HEK293T (cell line): ENCODE results near the gene MPL.
"Not testable (repeated sequence)": the region's sequence is repeated elsewhere in the genome, so short reads cannot be mapped to it uniquely, and the experiment has no call there.

Experiments used
- CTCF ChIA-PET: fragments of 350-600 bp; formaldehyde crosslinking; extraction: SDS; loops from one replicate; lab custom pipeline; 2021; ENCODE audit warnings: antibody characterized with exemption, inconsistent platforms; lab: Yijun Ruan, JAX
- POLR2A ChIA-PET: fragments of 350-600 bp; formaldehyde crosslinking; extraction: SDS; loops from one replicate; lab custom pipeline; 2020; ENCODE audit warnings: antibody characterized with exemption, inconsistent platforms; lab: Yijun Ruan, JAX
- DNase-seq: peaks from one replicate; pipeline ENCODE4 v3.0.0; 2012; ENCODE audit warnings: mixed read lengths; ENCODE audit errors: extremely low spot score
- ARNT ChIP-seq: fragments of 450-650 bp; IDR thresholded peaks from 2 replicates; pipeline ENCODE4 v1.6.1; 2017; ENCODE audit warnings: mild to moderate bottlenecking
- BHLHE40 ChIP-seq: fragments of 450-650 bp; IDR thresholded peaks from 2 replicates; pipeline ENCODE4 v1.6.1; 2016; ENCODE audit warnings: mild to moderate bottlenecking, moderate library complexity, borderline replicate concordance
- CTBP1 ChIP-seq: fragments of 450-650 bp; IDR thresholded peaks from 2 replicates; pipeline ENCODE4 v1.6.1; 2016; ENCODE audit warnings: borderline replicate concordance
- ELF4 ChIP-seq: fragments of 450-650 bp; IDR thresholded peaks from 2 replicates; pipeline ENCODE4 v1.6.1; 2017; ENCODE audit warnings: antibody characterized with exemption
- FOXA1 ChIP-seq: fragments of 450-650 bp; IDR thresholded peaks from 2 replicates; pipeline ENCODE4 v1.6.1; 2016; ENCODE audit warnings: mild to moderate bottlenecking
- FOXK2 ChIP-seq: fragments of 450-650 bp; IDR thresholded peaks from 2 replicates; pipeline ENCODE4 v1.6.1; 2016; ENCODE audit warnings: mild to moderate bottlenecking
- FOXM1 ChIP-seq: fragments of 450-650 bp; IDR thresholded peaks from 2 replicates; pipeline ENCODE4 v1.6.1; 2017; ENCODE audit warnings: mild to moderate bottlenecking, borderline replicate concordance
- HDGF ChIP-seq: fragments of 450-650 bp; IDR thresholded peaks from 2 replicates; pipeline ENCODE4 v1.6.1; 2017; ENCODE audit warnings: antibody characterized with exemption, borderline replicate concordance
- L3MBTL2 ChIP-seq: fragments of 450-650 bp; conservative IDR thresholded peaks from 2 replicates; pipeline ENCODE4 v1.6.1; 2016; ENCODE audit warnings: mild to moderate bottlenecking
- LEF1 ChIP-seq: fragments of 450-650 bp; IDR thresholded peaks from 2 replicates; pipeline ENCODE4 v1.6.1; 2017; ENCODE audit warnings: mild to moderate bottlenecking, borderline replicate concordance
- NFRKB ChIP-seq: fragments of 450-650 bp; IDR thresholded peaks from 2 replicates; pipeline ENCODE4 v1.6.1; 2016; ENCODE audit warnings: mild to moderate bottlenecking, moderate library complexity
- PKNOX1 ChIP-seq: fragments of 450-650 bp; IDR thresholded peaks from 2 replicates; pipeline ENCODE4 v1.6.1; 2016
- SP1 ChIP-seq: fragments of 450-650 bp; IDR thresholded peaks from 2 replicates; pipeline ENCODE4 v1.6.1; 2017
- SUZ12 ChIP-seq: fragments of 450-650 bp; IDR thresholded peaks from 2 replicates; pipeline ENCODE4 v1.6.1; 2016; ENCODE audit warnings: mild to moderate bottlenecking
- TARDBP ChIP-seq: fragments of 450-650 bp; IDR thresholded peaks from 2 replicates; pipeline ENCODE4 v1.6.1; 2016
- ZNF384 ChIP-seq: fragments of 450-650 bp; IDR thresholded peaks from 2 replicates; pipeline ENCODE4 v1.6.1; 2016

The MPL gene

GRCh38 chr1:43389326-43390313, 52.0 kb downstream of the MPL start, which contains the start of the genes MED8 and SZT2:
MED8 (minus strand) TSS chr1:43389800; CDS start chr1:43389764, 36 bp downstream.
SZT2 (plus strand) TSS chr1:43389899; CDS start chr1:43389969, 70 bp downstream.
- ChIA-PET CTCF (interaction anchor here (0.8 kb wide), 1 partner anchor 14 kb away, joined by 3 read pairs; no protein-coding TSS in a partner anchor), POLR2A (interaction anchor here (0.6 to 4.2 kb wide), 18 partner anchors 10 to 151 kb away, joined by 3 to 25 read pairs (median 3); partner anchors contain the start of genes CDC20 and ELOVL1)
- peak; percentile 94 for DNase-seq
- no peak for TF ChIP-seq SP1
- TF ChIP-seq L3MBTL2: peak; percentile 76
- TF ChIP-seq NFRKB: no peak
- TF ChIP-seq ELF4: peak; percentile 87
- peak; percentile 92 for TF ChIP-seq PKNOX1

- DNase-seq: no peak
- ChIA-PET CTCF (no interaction called here), POLR2A (no interaction called here)
- TF ChIP-seq BHLHE40: no peak
- TF ChIP-seq SP1: no peak
- no peak for TF ChIP-seq L3MBTL2
- no peak for TF ChIP-seq ARNT
- TF ChIP-seq HDGF: no peak
- TF ChIP-seq FOXA1: no peak
- no peak for TF ChIP-seq ELF4
- no peak for TF ChIP-seq NFRKB
- no peak for TF ChIP-seq CTBP1
- no peak for TF ChIP-seq SUZ12
These were observed 55.1 kb downstream of the MPL start for GRCh38 chr1:43392702-43393101.

GRCh38 chr1:43395523-43395922, 57.9 kb downstream of the MPL start:
- ChIA-PET POLR2A (no interaction called here), CTCF (no interaction called here)
- TF ChIP-seq ELF4: no peak
- TF ChIP-seq SUZ12: no peak
- no peak for TF ChIP-seq HDGF
- TF ChIP-seq FOXM1: no peak
- no peak for TF ChIP-seq FOXA1
- TF ChIP-seq PKNOX1: no peak
- TF ChIP-seq ARNT: no peak
- no peak for TF ChIP-seq BHLHE40
- no peak for TF ChIP-seq FOXK2
- TF ChIP-seq L3MBTL2: no peak
- TF ChIP-seq ZNF384: no peak
- no peak for TF ChIP-seq SP1
- TF ChIP-seq TARDBP: no peak
- TF ChIP-seq LEF1: no peak
- no peak for TF ChIP-seq CTBP1
- no peak for TF ChIP-seq NFRKB
- no peak for DNase-seq

GRCh38 chr1:43396059-43396458, 58.4 kb downstream of the MPL start:
- TF ChIP-seq PKNOX1 (no peak), L3MBTL2 (no peak), SP1 (no peak), ELF4 (no peak), NFRKB (no peak), ZNF384 (no peak), TARDBP (no peak), CTBP1 (0 out of 2 replicates have a peak, but pooled peaks have one; percentile 32), FOXA1 (0 out of 2 replicates have a peak, but pooled peaks have one; percentile 27), HDGF (no peak), FOXK2 (no peak), ARNT (no peak)
- POLR2A ChIA-PET: no interaction called here
- peak; percentile 12 for DNase-seq
- CTCF ChIA-PET: interaction anchor here (1.1 kb wide), 1 partner anchor 18 kb away, joined by 3 read pairs; no protein-coding TSS in a partner anchor

GRCh38 chr1:43398227-43398626, 60.6 kb downstream of the MPL start:
- TF ChIP-seq FOXM1 (no peak), BHLHE40 (no peak), L3MBTL2 (no peak), TARDBP (no peak), PKNOX1 (no peak), FOXK2 (no peak), ZNF384 (no peak), CTBP1 (no peak), NFRKB (no peak)
- ChIA-PET POLR2A (no interaction called here), CTCF (no interaction called here)
- no peak for DNase-seq

- DNase-seq, CTCF ChIA-PET: not testable (repeated sequence)
- POLR2A ChIA-PET: interaction anchor here (0.9 to 1.1 kb wide), 2 partner anchors 10 to 42 kb away, joined by 4 read pairs; no protein-coding TSS in a partner anchor
These were observed 62.8 kb downstream of the MPL start for GRCh38 chr1:43400441-43400840.
